ENCODE measurements around the gene GAMT. TPM values are rescaled to one million over a fixed set of nuclear protein-coding genes. Genes with fewer than 3 reads are reported as not detected.
"Not testable (repeated sequence)": the region's sequence is repeated elsewhere in the genome, so short reads cannot be mapped to it uniquely, and the experiment has no call there.

The GAMT gene
- total and polyA plus RNA-seq, 3 experiments from 2014 or later: 20.4 to 29.5 (median 29.0) TPM

- Histone ChIP-seq H3K27ac (ENCODE audit: low read depth, low read length) (no peak overlapping the region), H3K4me3 (ENCODE audit: low read length) (peak overlapping the region; percentile 43)
Observed at GRCh38 chr19:1445185-1445931, 44.0 kb upstream of the GAMT start.

GRCh38 chr19:1441677-1442438 lies 40.5 kb upstream of the GAMT start:
- DNase-seq: no peak
- peak overlapping the region in 2 of 8 donors; percentile 54 to 96 for H3K27ac Mint-ChIP-seq
- Histone ChIP-seq H3K36me3 (ENCODE audit: insufficient read depth, low read length) (peaks cover 22% of the 10 kb centered on the region), H3K4me1 (ENCODE audit: insufficient read depth, low read length) (peaks cover 36% of the 10 kb centered on the region), H3K9me3 (ENCODE audit: low read length) (no peaks in the 10 kb centered on the region), H3K27me3 (ENCODE audit: insufficient read depth, low read length, poor library complexity, severe bottlenecking) (peaks cover 6% of the 10 kb centered on the region), H3K4me3 (ENCODE audit: low read length) (no peak overlapping the region), H3K27ac (ENCODE audit: low read depth, low read length) (no peak overlapping the region)
- H3K9me3 Mint-ChIP-seq: no peaks in the 10 kb centered on the region
- POLR2A ChIA-PET: interaction anchor here (0.6 kb wide), 1 partner anchor 645 kb away, joined by 6 read pairs; no protein-coding TSS in a partner anchor
- peaks cover 0 to 2% of the 10 kb centered on the region in 2 donors for H3K27me3 Mint-ChIP-seq
- CTCF ChIA-PET: interaction anchor here (1.8 to 2.4 kb wide), 2 partner anchors 28 to 197 kb away, joined by 5 to 6 read pairs; no protein-coding TSS in a partner anchor
- H3K4me3 Mint-ChIP-seq: peak overlapping the region in 6 of 7 donors; percentile 23 to 98 (median 56)
- H3K4me1 Mint-ChIP-seq: peaks cover 28 to 49% (median 36%) of the 10 kb centered on the region in 3 donors
- H3K36me3 Mint-ChIP-seq: peaks cover 2 to 46% (median 3%) of the 10 kb centered on the region in 3 donors

More at GRCh38 chr19:1445185-1445931, 44.0 kb upstream of the GAMT start:
- H3K36me3 Mint-ChIP-seq: peaks cover 2 to 25% (median 3%) of the 10 kb centered on the region in 3 donors
- no peaks in the 10 kb centered on the region for H3K9me3 Mint-ChIP-seq
- POLR2A ChIA-PET: interaction anchor here (1.4 kb wide), 1 partner anchor 26 kb away, joined by 5 read pairs; no protein-coding TSS in a partner anchor
- H3K4me3 Mint-ChIP-seq: peak overlapping the region; percentile 64 to 89 (median 71)
- H3K27me3 Mint-ChIP-seq: peaks cover 24 to 27% of the 10 kb centered on the region in 2 donors
- Histone ChIP-seq H3K36me3 (ENCODE audit: insufficient read depth, low read length) (peaks cover 16% of the 10 kb centered on the region), H3K27me3 (ENCODE audit: insufficient read depth, low read length, poor library complexity, severe bottlenecking) (peaks cover 33% of the 10 kb centered on the region), H3K9me3 (ENCODE audit: low read length) (no peaks in the 10 kb centered on the region), H3K4me1 (ENCODE audit: insufficient read depth, low read length) (peaks cover 18% of the 10 kb centered on the region)
- peak; percentile 67 to 81 (median 76) for DNase-seq
- peak overlapping the region in 3 of 8 donors; percentile 27 to 67 (median 47) for H3K27ac Mint-ChIP-seq
- CTCF ChIA-PET: interaction anchor here (0.8 to 2.2 kb wide), 13 partner anchors 9 to 166 kb away, joined by 3 to 12 read pairs (median 4); partner anchors contain the start of genes PCSK4 and REEP6
- peaks cover 23 to 39% (median 26%) of the 10 kb centered on the region in 3 donors for H3K4me1 Mint-ChIP-seq

- peaks cover 26 to 46% (median 36%) of the 10 kb centered on the region in 3 donors for H3K4me1 Mint-ChIP-seq
- H3K27ac ChIP-seq (ENCODE audit: low read depth, low read length): no peak overlapping the region
- H3K9me3 ChIP-seq (ENCODE audit: low read length): no peaks in the 10 kb centered on the region
- H3K36me3 ChIP-seq (ENCODE audit: insufficient read depth, low read length): peaks cover 22% of the 10 kb centered on the region
- peak overlapping the region in 4 of 8 donors; percentile 14 to 96 (median 44) for H3K27ac Mint-ChIP-seq
- CTCF ChIA-PET: interaction anchor here (2.4 kb wide), 1 partner anchor 27 kb away, joined by 5 read pairs; no protein-coding TSS in a partner anchor
- peaks cover 4% of the 10 kb centered on the region for H3K27me3 ChIP-seq (ENCODE audit: insufficient read depth, low read length, poor library complexity, severe bottlenecking)
- DNase-seq: no peak
- no peaks in the 10 kb centered on the region for H3K9me3 Mint-ChIP-seq
- POLR2A ChIA-PET: interaction anchor here (0.6 to 0.9 kb wide), 2 partner anchors 22 to 645 kb away, joined by 3 to 6 read pairs; no protein-coding TSS in a partner anchor
- peaks cover 2 to 46% (median 3%) of the 10 kb centered on the region in 3 donors for H3K36me3 Mint-ChIP-seq
- H3K4me3 Mint-ChIP-seq: peak overlapping the region in 6 of 7 donors; percentile 53 to 99 (median 97)
- no peak overlapping the region for H3K4me3 ChIP-seq (ENCODE audit: low read length)
- no peaks in the 10 kb centered on the region for H3K27me3 Mint-ChIP-seq
- H3K4me1 ChIP-seq (ENCODE audit: insufficient read depth, low read length): peaks cover 36% of the 10 kb centered on the region
Observed at GRCh38 chr19:1441022-1441426, 39.7 kb upstream of the GAMT start.

- CTCF ChIA-PET: interaction anchor here (2.4 kb wide), 1 partner anchor 26 kb away, joined by 5 read pairs; no protein-coding TSS in a partner anchor
- peaks cover 3 to 50% (median 3%) of the 10 kb centered on the region in 3 donors for H3K36me3 Mint-ChIP-seq
- Histone ChIP-seq H3K4me3 (ENCODE audit: low read length) (no peak overlapping the region), H3K9me3 (ENCODE audit: low read length) (no peaks in the 10 kb centered on the region), H3K27me3 (ENCODE audit: insufficient read depth, low read length, poor library complexity, severe bottlenecking) (peaks cover 1% of the 10 kb centered on the region), H3K4me1 (ENCODE audit: insufficient read depth, low read length) (peaks cover 36% of the 10 kb centered on the region), H3K36me3 (ENCODE audit: insufficient read depth, low read length) (peaks cover 22% of the 10 kb centered on the region), H3K27ac (ENCODE audit: low read depth, low read length) (no peak overlapping the region)
- POLR2A ChIA-PET: interaction anchor here (0.9 kb wide), 1 partner anchor 22 kb away, joined by 3 read pairs; no protein-coding TSS in a partner anchor
- H3K27me3 Mint-ChIP-seq: no peaks in the 10 kb centered on the region
- H3K4me1 Mint-ChIP-seq: peaks cover 26 to 45% (median 36%) of the 10 kb centered on the region in 3 donors
- peak overlapping the region; percentile 57 to 100 (median 97) for H3K4me3 Mint-ChIP-seq
- no peaks in the 10 kb centered on the region for H3K9me3 Mint-ChIP-seq
- DNase-seq: no peak
- peak overlapping the region in 6 of 8 donors; percentile 17 to 96 (median 62) for H3K27ac Mint-ChIP-seq
Observed at GRCh38 chr19:1440418-1440801, 39.1 kb upstream of the GAMT start.

GRCh38 chr19:1439525-1440417 lies 38.4 kb upstream of the GAMT start:
- POLR2A ChIA-PET: interaction anchor here (0.9 kb wide), 1 partner anchor 21 kb away, joined by 3 read pairs; no protein-coding TSS in a partner anchor
- not testable (repeated sequence) for H3K27me3 ChIP-seq (ENCODE audit: insufficient read depth, low read length, poor library complexity, severe bottlenecking); H3K27me3 Mint-ChIP-seq; H3K9me3 ChIP-seq (ENCODE audit: low read length); DNase-seq; H3K9me3 Mint-ChIP-seq
- H3K27ac ChIP-seq (ENCODE audit: low read depth, low read length): peak overlapping the region; percentile 91
- CTCF ChIA-PET: interaction anchor here (2.4 kb wide), 1 partner anchor 26 kb away, joined by 5 read pairs; no protein-coding TSS in a partner anchor
- Mint-ChIP-seq H3K4me1 (peaks cover 25 to 38% (median 33%) of the 10 kb centered on the region in 3 donors), H3K4me3 (peak overlapping the region; percentile 96 to 100 (median 97)), H3K27ac (peak overlapping the region; percentile 54 to 98 (median 87)), H3K36me3 (peaks cover 3 to 56% (median 6%) of the 10 kb centered on the region in 3 donors)
- H3K4me3 ChIP-seq (ENCODE audit: low read length): peak overlapping the region; percentile 89
- H3K36me3 ChIP-seq (ENCODE audit: insufficient read depth, low read length): peaks cover 22% of the 10 kb centered on the region
- H3K4me1 ChIP-seq (ENCODE audit: insufficient read depth, low read length): peaks cover 35% of the 10 kb centered on the region

- ChIA-PET POLR2A (no interaction called here), CTCF (interaction anchor here (2.4 kb wide), 1 partner anchor 25 kb away, joined by 5 read pairs; no protein-coding TSS in a partner anchor)
- peaks cover 27% of the 10 kb centered on the region for H3K4me1 ChIP-seq (ENCODE audit: insufficient read depth, low read length)
- Mint-ChIP-seq H3K4me3 (peak overlapping the region; percentile 96 to 100 (median 97)), H3K27ac (peak overlapping the region; percentile 54 to 99 (median 97)), H3K27me3 (no peaks in the 10 kb centered on the region), H3K36me3 (peaks cover 3 to 60% (median 6%) of the 10 kb centered on the region in 3 donors), H3K9me3 (no peaks in the 10 kb centered on the region), H3K4me1 (peaks cover 23 to 35% (median 30%) of the 10 kb centered on the region in 3 donors)
- H3K9me3 ChIP-seq (ENCODE audit: low read length): no peaks in the 10 kb centered on the region
- no peak for DNase-seq
- peak overlapping the region; percentile 91 for H3K27ac ChIP-seq (ENCODE audit: low read depth, low read length)
- peak overlapping the region; percentile 89 for H3K4me3 ChIP-seq (ENCODE audit: low read length)
- peaks cover 22% of the 10 kb centered on the region for H3K36me3 ChIP-seq (ENCODE audit: insufficient read depth, low read length)
- no peaks in the 10 kb centered on the region for H3K27me3 ChIP-seq (ENCODE audit: insufficient read depth, low read length, poor library complexity, severe bottlenecking)
Observed at GRCh38 chr19:1438933-1439354, 37.6 kb upstream of the GAMT start.

Data from CD8-positive, alpha-beta memory T cell (primary cell).